ENCODE measurements around the gene ETDB.

DNA sequence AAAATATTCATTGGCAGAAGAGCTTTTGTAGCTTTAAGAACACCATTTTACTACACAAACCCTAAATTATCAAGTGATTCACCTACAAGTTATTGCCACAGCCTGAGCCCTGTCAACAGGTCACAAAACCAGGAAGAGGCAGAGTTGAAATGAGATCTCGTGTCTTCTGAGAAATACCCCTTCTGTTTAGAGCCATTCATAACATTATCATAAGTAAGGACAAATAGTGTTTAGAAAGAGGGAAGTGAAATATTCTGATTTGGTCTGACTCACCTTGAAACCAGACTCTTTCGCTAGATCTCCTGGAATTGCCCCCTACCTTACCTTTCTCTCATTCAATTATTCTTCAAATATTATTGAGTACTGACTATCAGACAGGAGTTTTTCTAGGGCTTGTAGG lies 5.9 kb downstream of the ETDB start:
- TF ChIP-seq POLR2AphosphoS5 (IDR thresholded peaks at IDR 0.05; ENCODE audit: insufficient read depth in 1 of 2, low read depth in 1 of 2) = no peak
- TF ChIP-seq, protein P1, sequence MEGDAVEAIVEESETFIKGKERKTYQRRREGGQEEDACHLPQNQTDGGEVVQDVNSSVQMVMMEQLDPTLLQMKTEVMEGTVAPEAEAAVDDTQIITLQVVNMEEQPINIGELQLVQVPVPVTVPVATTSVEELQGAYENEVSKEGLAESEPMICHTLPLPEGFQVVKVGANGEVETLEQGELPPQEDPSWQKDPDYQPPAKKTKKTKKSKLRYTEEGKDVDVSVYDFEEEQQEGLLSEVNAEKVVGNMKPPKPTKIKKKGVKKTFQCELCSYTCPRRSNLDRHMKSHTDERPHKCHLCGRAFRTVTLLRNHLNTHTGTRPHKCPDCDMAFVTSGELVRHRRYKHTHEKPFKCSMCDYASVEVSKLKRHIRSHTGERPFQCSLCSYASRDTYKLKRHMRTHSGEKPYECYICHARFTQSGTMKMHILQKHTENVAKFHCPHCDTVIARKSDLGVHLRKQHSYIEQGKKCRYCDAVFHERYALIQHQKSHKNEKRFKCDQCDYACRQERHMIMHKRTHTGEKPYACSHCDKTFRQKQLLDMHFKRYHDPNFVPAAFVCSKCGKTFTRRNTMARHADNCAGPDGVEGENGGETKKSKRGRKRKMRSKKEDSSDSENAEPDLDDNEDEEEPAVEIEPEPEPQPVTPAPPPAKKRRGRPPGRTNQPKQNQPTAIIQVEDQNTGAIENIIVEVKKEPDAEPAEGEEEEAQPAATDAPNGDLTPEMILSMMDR (IDR thresholded peaks at IDR 0.05) = no peak
